ENCODE results near the gene VANGL2.

DNA sequence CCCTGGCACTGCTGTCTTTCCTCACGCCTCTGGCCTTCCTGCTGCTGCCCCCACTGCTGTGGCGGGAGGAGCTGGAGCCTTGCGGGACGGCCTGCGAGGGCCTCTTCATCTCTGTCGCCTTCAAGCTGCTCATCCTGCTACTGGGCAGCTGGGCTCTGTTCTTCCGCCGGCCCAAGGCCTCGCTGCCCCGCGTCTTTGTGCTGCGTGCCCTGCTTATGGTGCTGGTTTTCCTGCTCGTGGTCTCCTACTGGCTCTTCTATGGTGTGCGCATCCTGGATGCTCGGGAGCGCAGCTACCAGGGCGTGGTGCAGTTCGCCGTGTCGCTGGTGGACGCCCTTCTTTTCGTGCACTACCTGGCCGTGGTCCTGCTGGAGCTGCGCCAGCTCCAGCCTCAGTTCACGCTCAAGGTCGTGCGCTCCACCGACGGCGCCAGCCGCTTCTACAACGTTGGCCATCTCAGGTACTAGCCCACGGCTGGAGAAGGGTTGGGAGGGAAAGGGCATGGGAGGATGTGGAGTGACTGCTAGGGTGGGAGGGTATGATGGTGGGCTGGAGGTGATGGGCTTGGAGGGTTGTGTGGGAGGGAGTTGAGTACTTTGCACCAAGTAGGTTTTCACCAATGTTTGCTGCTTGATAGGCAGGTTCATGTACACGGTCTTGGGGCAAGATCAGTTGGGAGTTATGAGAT is 18.9 kb downstream of the VANGL2 start:
- TF ChIP-seq, protein P1, sequence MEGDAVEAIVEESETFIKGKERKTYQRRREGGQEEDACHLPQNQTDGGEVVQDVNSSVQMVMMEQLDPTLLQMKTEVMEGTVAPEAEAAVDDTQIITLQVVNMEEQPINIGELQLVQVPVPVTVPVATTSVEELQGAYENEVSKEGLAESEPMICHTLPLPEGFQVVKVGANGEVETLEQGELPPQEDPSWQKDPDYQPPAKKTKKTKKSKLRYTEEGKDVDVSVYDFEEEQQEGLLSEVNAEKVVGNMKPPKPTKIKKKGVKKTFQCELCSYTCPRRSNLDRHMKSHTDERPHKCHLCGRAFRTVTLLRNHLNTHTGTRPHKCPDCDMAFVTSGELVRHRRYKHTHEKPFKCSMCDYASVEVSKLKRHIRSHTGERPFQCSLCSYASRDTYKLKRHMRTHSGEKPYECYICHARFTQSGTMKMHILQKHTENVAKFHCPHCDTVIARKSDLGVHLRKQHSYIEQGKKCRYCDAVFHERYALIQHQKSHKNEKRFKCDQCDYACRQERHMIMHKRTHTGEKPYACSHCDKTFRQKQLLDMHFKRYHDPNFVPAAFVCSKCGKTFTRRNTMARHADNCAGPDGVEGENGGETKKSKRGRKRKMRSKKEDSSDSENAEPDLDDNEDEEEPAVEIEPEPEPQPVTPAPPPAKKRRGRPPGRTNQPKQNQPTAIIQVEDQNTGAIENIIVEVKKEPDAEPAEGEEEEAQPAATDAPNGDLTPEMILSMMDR (IDR thresholded peaks at IDR 0.05; ENCODE audit: control extremely low read depth in 1 of 3, insufficient read depth in 1 of 3, low read depth in 1 of 3, low read length in 3 of 3) = no peak
- TF ChIP-seq JUN (IDR thresholded peaks at IDR 0.05; ENCODE audit: low read depth, low read length) (no peak), EZH2 (IDR thresholded peaks at IDR 0.05; ENCODE audit: low read depth, low read length, severe bottlenecking) (no peak), SIN3A (conservative IDR thresholded peaks at IDR 0.05 in 1 of 2, IDR thresholded peaks at IDR 0.05 in 1 of 2; ENCODE audit: low read depth in 1 of 2, low read length in 2 of 2) (no peak), RAD21 (IDR thresholded peaks at IDR 0.05 in 1 of 2, conservative IDR thresholded peaks at IDR 0.05 in 1 of 2; ENCODE audit: low read depth in 2 of 2, low read length in 2 of 2) (no peak), POLR2AphosphoS5 (IDR thresholded peaks at IDR 0.05; ENCODE audit: low read depth, low read length) (no peak), TEAD4 (IDR thresholded peaks at IDR 0.05; ENCODE audit: low read depth, low read length) (no peak)
- TF ChIP-seq, protein P2, sequence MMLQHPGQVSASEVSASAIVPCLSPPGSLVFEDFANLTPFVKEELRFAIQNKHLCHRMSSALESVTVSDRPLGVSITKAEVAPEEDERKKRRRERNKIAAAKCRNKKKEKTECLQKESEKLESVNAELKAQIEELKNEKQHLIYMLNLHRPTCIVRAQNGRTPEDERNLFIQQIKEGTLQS (IDR thresholded peaks at IDR 0.05; ENCODE audit: insufficient read depth, low read depth, low read length) = no peak
